Cardiac septum (tissue), 1 donor: ENCODE measurements around the gene ABCC3. TPM values are rescaled to one million over a fixed set of nuclear protein-coding genes. Genes with fewer than 3 reads are reported as not detected.
"Not testable (repeated sequence)": the region's sequence is repeated elsewhere in the genome, so short reads cannot be mapped to it uniquely, and the experiment has no call there.

Experiments
- DNase-seq: peaks from one replicate; pipeline ENCODE4 v3.0.0-alpha.2; 2020; ENCODE audit warnings: low spot score
- intact Hi-C: fragments of 100-400 bp; cut with DNase I; formaldehyde crosslinking; loops from one replicate; pipeline ENCODE4 v1.14.0; 2022
- total RNA-seq: library from RNA; stranded (reverse); fragmentation: NEBNext Ultra II Directional; extraction: Animal tissue kit (Norgen Biotek cat#: 25700); gene quantifications from one replicate; pipeline ENCODE4 v1.2.1, GENCODE V29; 2021
- donor health status: DM: no; HTN: no; CAD: no.

ABCC3 gene
- total RNA-seq, 1 donor from 2014 or later = 1.9 TPM

- intact Hi-C loops = loop anchor here (10.0 kb wide), 1 partner anchor 204 kb away; no protein-coding TSS in a partner anchor
- no peak for DNase-seq
Observed at GRCh38 chr17:50689251-50689650, 54.6 kb downstream of the ABCC3 start.

GRCh38 chr17:50689956-50690886 is 55.5 kb downstream of the ABCC3 start:
- DNase-seq = peak; percentile 49

GRCh38 chr17:50690887-50691549 is 56.3 kb downstream of the ABCC3 start:
- intact Hi-C loops = no loop called here
- DNase-seq = peak; percentile 33

More at GRCh38 chr17:50689956-50690886, 55.5 kb downstream of the ABCC3 start:
- intact Hi-C loops = loop anchor here (10.0 kb wide), 1 partner anchor 205 kb away; no protein-coding TSS in a partner anchor

GRCh38 chr17:50691550-50692447 is 57.1 kb downstream of the ABCC3 start:
- peak; percentile 44 for DNase-seq
- intact Hi-C loops = no loop called here

GRCh38 chr17:50692448-50693035 is 57.9 kb downstream of the ABCC3 start:
- DNase-seq = peak; percentile 46
- intact Hi-C loops = no loop called here

GRCh38 chr17:50693036-50693682 is 58.5 kb downstream of the ABCC3 start:
- intact Hi-C loops = no loop called here
- no peak for DNase-seq

- no peak for DNase-seq
- intact Hi-C loops = no loop called here
Observed at GRCh38 chr17:50696365-50696879, 61.7 kb downstream of the ABCC3 start.

- DNase-seq = no peak
- intact Hi-C loops = no loop called here
Observed at GRCh38 chr17:50697062-50697461, 62.4 kb downstream of the ABCC3 start.

GRCh38 chr17:50697663-50698272 is 63.1 kb downstream of the ABCC3 start:
- intact Hi-C loops = no loop called here

GRCh38 chr17:50699410-50699809 is 64.7 kb downstream of the ABCC3 start:
- no peak for DNase-seq
- intact Hi-C loops = no loop called here

More at GRCh38 chr17:50697663-50698272, 63.1 kb downstream of the ABCC3 start:
- no peak for DNase-seq

- DNase-seq = no peak
- intact Hi-C loops = no loop called here
Observed at GRCh38 chr17:50703162-50703561, 68.5 kb downstream of the ABCC3 start.

- intact Hi-C loops = loop anchor here (5.0 kb wide), 1 partner anchor 415 kb away; the partner anchor contains the start of gene SPAG9
- DNase-seq = peak; percentile 96
Observed at GRCh38 chr17:50707289-50708049, 72.8 kb downstream of the ABCC3 start, which contains the start of gene ANKRD40. TSS of gene ANKRD40 (minus strand) at chr17:50707914. CDS start at chr17:50707654, 260 bp downstream.

GRCh38 chr17:50708050-50709000 is 73.6 kb downstream of the ABCC3 start:
- intact Hi-C loops = loop anchor here (5.0 kb wide), 1 partner anchor 414 kb away; the partner anchor contains the start of gene SPAG9

GRCh38 chr17:50709053-50709452 is 74.4 kb downstream of the ABCC3 start:
- intact Hi-C loops = loop anchor here (5.0 kb wide), 1 partner anchor 413 kb away; the partner anchor contains the start of gene SPAG9
- not testable (repeated sequence) for DNase-seq

More at GRCh38 chr17:50708050-50709000, 73.6 kb downstream of the ABCC3 start:
- no peak for DNase-seq

GRCh38 chr17:50710025-50710424 is 75.3 kb downstream of the ABCC3 start:
- DNase-seq = no peak
- intact Hi-C loops = no loop called here

- no peak for DNase-seq
- intact Hi-C loops = no loop called here
Observed at GRCh38 chr17:50710650-50711049, 76.0 kb downstream of the ABCC3 start.
